Fibroblast of pulmonary artery (primary cell): ENCODE measurements around the gene RIMS1.

ENCODE experiments used
- DNase-seq: peaks from one replicate; pipeline ENCODE4 v3.0.0-alpha.2; 2010; ENCODE audit warnings: low read depth
- H3K4me3 ChIP-seq: replicated peaks from 2 replicates; pipeline ENCODE4 v1.5.1; 2011; ENCODE audit warnings: low read depth, mild to moderate bottlenecking, control low read depth, low read length, moderate library complexity
- TF ChIP-seq, protein P1 (sequence below): IDR thresholded peaks from 2 replicates; pipeline ENCODE4 v1.5.1; 2011; ENCODE audit warnings: mild to moderate bottlenecking, control low read depth, low read length, inconsistent platforms; ENCODE audit errors: missing control alignments

The RIMS1 gene

DNA sequence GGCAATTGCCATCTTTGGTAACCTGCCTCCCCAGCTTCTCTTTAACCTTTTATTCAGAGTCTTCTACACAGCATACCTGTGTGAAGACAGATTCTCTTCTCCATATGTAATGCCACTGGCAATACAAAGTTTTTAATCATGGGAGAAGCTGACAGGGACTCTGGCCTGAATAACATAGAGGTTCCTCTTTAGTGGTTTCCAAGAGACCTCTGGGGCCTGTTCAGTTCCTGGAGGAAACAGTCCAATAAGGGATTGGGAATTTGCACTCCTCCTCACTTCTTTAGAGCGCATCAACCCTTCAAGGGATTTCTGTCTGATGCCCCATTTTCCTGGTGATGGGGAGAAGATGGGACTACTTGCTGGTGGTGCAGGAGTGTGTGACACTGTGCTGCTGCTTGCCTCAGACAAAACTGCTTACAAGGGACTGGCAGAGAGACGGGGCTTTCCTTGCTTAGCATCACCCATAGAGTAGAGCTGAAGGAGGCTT is 1.4 kb downstream of the RIMS1 start:
- TF ChIP-seq, protein P1, sequence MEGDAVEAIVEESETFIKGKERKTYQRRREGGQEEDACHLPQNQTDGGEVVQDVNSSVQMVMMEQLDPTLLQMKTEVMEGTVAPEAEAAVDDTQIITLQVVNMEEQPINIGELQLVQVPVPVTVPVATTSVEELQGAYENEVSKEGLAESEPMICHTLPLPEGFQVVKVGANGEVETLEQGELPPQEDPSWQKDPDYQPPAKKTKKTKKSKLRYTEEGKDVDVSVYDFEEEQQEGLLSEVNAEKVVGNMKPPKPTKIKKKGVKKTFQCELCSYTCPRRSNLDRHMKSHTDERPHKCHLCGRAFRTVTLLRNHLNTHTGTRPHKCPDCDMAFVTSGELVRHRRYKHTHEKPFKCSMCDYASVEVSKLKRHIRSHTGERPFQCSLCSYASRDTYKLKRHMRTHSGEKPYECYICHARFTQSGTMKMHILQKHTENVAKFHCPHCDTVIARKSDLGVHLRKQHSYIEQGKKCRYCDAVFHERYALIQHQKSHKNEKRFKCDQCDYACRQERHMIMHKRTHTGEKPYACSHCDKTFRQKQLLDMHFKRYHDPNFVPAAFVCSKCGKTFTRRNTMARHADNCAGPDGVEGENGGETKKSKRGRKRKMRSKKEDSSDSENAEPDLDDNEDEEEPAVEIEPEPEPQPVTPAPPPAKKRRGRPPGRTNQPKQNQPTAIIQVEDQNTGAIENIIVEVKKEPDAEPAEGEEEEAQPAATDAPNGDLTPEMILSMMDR, result no peak
- H3K4me3 ChIP-seq, result no peak overlapping the region
- no peak for DNase-seq

DNA sequence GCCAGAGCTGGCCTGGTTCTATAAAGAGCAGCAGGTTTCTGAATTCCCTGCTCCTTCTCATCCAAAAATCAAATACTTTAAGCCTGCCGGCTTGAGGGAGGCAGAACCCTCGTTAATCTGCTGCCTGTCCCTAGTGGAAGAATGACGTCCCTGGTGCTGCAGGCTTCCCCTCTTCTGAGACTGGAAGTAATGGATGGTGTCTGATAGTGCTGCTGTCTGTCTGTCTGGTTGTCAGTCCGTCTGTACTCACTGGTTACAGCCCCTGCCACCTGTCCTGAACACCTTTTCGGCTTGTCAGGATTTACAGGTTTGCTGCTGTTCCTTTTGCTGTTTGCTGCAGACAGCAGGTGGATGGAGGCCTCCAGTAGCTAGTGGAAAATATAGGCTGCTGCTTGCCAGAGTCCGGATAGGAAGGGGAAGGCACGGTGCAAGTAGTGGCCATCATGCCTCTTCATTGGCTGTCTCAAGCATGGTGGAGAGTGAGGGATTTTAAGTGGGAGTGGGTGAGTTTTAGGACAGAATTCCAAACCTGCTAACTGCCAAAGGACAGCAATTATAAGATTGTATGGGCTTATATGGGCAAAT is 2.5 kb downstream of the RIMS1 start:
- DNase-seq, result no peak
- no peak overlapping the region for H3K4me3 ChIP-seq
- TF ChIP-seq, protein P1, result no peak

DNA sequence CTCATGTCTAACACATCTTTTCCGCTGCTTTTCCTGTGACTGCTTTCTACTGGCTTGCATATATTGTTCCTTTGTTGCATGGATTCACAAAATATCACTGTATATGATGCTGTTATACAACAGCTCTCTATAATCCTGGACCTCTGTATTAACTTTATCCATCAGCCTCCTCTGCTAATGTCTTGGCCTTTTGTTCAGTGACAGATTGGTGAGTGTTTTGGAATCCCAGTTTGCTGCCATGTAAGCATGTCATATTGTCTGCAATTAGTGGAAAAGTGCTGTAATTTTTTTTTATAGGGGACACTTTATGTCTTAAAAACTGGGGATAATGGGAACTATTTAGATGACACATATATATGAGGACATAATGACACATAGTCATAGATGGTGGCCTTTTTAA is 3.0 kb downstream of the RIMS1 start:
- no peak overlapping the region for H3K4me3 ChIP-seq
- no peak for DNase-seq
- TF ChIP-seq, protein P1, result no peak

DNA sequence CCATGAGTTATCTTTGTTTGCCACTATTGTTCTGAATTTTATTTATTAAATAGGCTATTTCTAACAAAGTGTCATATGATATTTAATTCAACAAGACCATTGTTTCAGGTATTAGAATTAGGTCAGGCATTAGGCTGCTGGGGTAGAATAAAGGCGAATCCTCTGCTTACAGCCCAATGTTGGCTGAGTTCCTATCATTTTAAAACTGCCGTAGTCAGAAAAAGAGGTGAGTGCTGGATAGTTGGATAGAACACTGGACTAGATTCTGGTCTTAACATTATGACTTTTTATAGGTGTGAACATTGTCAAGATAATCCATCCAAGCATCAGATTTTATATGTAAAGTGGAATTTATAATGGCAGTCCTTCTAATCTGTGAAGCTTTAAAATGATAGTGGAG is 6.3 kb downstream of the RIMS1 start:
- TF ChIP-seq, protein P1, result no peak
- no peak for DNase-seq
- H3K4me3 ChIP-seq, result no peak overlapping the region

DNA sequence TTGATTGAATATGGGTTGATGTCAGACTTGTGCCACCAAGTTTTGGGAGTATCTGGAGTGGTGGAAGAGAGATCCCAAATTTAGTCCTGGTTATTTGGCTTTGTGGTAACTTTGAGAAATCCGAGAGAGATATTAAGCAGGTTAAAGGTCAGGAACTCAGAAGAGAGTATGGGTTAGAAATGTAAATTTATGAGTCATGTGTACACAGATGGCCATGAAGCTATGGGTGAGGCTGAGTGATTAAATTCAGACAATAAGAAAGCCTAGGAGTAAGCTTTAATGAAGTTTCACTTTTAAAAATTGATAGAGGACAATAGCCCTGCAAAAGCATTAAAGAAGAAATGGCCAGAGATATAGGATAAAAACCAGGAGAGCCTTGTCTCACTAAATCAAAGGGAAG is 14.3 kb downstream of the RIMS1 start:
- H3K4me3 ChIP-seq, result no peak overlapping the region
- TF ChIP-seq, protein P1, result no peak
- DNase-seq, result no peak

DNA sequence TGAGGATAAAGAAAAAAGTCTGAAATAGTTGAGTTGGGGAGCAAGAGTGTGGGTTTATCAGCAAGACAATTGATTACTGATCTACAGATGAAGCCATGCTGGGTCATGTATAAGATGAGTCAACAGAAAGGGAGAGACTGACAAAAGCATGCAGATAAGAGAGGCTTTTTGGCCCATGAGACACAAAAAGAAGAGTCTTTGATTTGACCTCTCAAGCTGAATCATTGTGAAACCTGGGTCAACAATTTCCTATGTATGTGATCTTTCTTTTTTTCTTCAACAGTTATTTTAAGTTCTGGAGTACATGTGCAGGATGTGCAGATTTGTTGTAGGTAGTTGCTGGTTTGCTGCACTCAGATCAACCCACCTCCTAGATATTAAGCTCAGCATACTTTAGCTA is 15.9 kb downstream of the RIMS1 start:
- DNase-seq, result no peak
- TF ChIP-seq, protein P1, result no peak
- no peak overlapping the region for H3K4me3 ChIP-seq

DNA sequence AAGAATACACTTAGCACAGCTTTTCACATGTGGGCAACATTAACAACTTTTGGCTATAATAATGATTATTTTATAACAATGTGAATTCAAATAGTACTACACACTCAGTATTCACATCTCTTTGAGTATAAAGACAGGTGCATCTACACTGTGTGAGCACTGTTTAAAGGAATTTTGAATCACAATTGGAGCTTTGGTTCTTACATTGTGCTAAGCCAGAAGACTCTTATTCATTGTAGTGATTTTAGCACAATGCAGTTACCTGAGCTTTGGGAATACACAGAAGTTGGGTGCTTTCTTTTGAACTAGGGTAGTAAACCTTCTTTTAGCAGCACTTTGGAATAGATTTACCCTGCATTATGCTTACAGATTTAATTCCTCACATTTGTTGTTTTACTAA is 20.5 kb downstream of the RIMS1 start:
- TF ChIP-seq, protein P1, result no peak
- DNase-seq, result no peak
- H3K4me3 ChIP-seq, result no peak overlapping the region
